NCI-H82 (cell line): ENCODE data around the gene WNT7B.

Source experiments
- DNase-seq: peaks from one replicate; lab custom pipeline; 2025; lab: John Stamatoyannopoulos, UW

Gene WNT7B

GRCh38 chr22:45971408-45972028 is 5.4 kb downstream of the WNT7B start:
- DNase-seq = no peak

GRCh38 chr22:45970705-45971407 is 6.1 kb downstream of the WNT7B start:
- DNase-seq = no peak

GRCh38 chr22:45969801-45970470 is 7.0 kb downstream of the WNT7B start:
- DNase-seq = no peak

GRCh38 chr22:45969414-45969799 is 7.6 kb downstream of the WNT7B start:
- DNase-seq = no peak

GRCh38 chr22:45968751-45969413 is 8.1 kb downstream of the WNT7B start:
- DNase-seq = no peak

GRCh38 chr22:45968003-45968650 is 8.8 kb downstream of the WNT7B start:
- no peak for DNase-seq

- no peak for DNase-seq
These were observed 10.0 kb downstream of the WNT7B start for GRCh38 chr22:45966895-45967365.

GRCh38 chr22:45966320-45966894 is 10.6 kb downstream of the WNT7B start:
- DNase-seq = peak; percentile 15

GRCh38 chr22:45965563-45965962 is 11.4 kb downstream of the WNT7B start:
- no peak for DNase-seq

GRCh38 chr22:45964926-45965527 is 11.9 kb downstream of the WNT7B start:
- DNase-seq = no peak

GRCh38 chr22:45964372-45964771 is 12.6 kb downstream of the WNT7B start:
- no peak for DNase-seq

- DNase-seq = no peak
These were observed 13.1 kb downstream of the WNT7B start for GRCh38 chr22:45963821-45964220.

- DNase-seq = peak; percentile 12
These were observed 14.1 kb downstream of the WNT7B start for GRCh38 chr22:45962756-45963324.

GRCh38 chr22:45962434-45962718 is 14.6 kb downstream of the WNT7B start:
- no peak for DNase-seq

GRCh38 chr22:45961679-45962433 is 15.1 kb downstream of the WNT7B start:
- no peak for DNase-seq

GRCh38 chr22:45960477-45961386 is 16.2 kb downstream of the WNT7B start:
- DNase-seq = no peak

- DNase-seq = no peak
These were observed 17.1 kb downstream of the WNT7B start for GRCh38 chr22:45959719-45960476.

- no peak for DNase-seq
These were observed 18.0 kb downstream of the WNT7B start for GRCh38 chr22:45958971-45959370.

GRCh38 chr22:45957826-45958225 is 19.1 kb downstream of the WNT7B start:
- no peak for DNase-seq
